GM23338 (cell line): ENCODE results near the gene S100A1. TPM values are rescaled to one million over a fixed set of nuclear protein-coding genes. Genes with fewer than 3 reads are reported as not detected.

Experiments used
- ATAC-seq: fragments of 200-7000 bp; cut with Tn5 transposase; 3 replicates; pipeline ENCODE4 v1.9.1; 2020
- DNase-seq: peaks from one replicate; pipeline ENCODE4 v3.0.0-alpha.2; 2015; ENCODE audit warnings: low spot score
- H2AFZ ChIP-seq: fragments of 200-600 bp; sonication (generic); 2 replicates; pipeline ENCODE4 v1.8.0; 2016; ENCODE audit warnings: antibody characterized with exemption, mild to moderate bottlenecking, moderate library complexity
- H3F3A ChIP-seq: fragments of 200-600 bp; sonication (generic); replicated peaks from 2 replicates; pipeline ENCODE4 v1.8.0; 2017; ENCODE audit warnings: antibody characterized with exemption, mixed run types, low read depth
- H3K27ac ChIP-seq: fragments of 200-600 bp; sonication (generic); 2 replicates; pipeline ENCODE4 v1.6.1; 2016; ENCODE audit warnings: low read depth
- H3K27me3 ChIP-seq: fragments of 200-600 bp; sonication (generic); 2 replicates; pipeline ENCODE4 v1.8.0; 2016; ENCODE audit warnings: mild to moderate bottlenecking, mixed run types, moderate library complexity; ENCODE audit not compliant: insufficient read depth
- H3K36me3 ChIP-seq: fragments of 200-600 bp; sonication (generic); 2 replicates; pipeline ENCODE4 v1.8.0; 2016; ENCODE audit warnings: mild to moderate bottlenecking; ENCODE audit not compliant: insufficient read depth
- H3K4me1 ChIP-seq: fragments of 200-600 bp; sonication (generic); 2 replicates; pipeline ENCODE4 v1.8.0; 2016; ENCODE audit warnings: mild to moderate bottlenecking, moderate library complexity; ENCODE audit not compliant: insufficient read depth
- H3K4me2 ChIP-seq: fragments of 200-600 bp; sonication (generic); 2 replicates; pipeline ENCODE4 v1.7.1; 2017; ENCODE audit warnings: mixed run types
- H3K4me3 ChIP-seq: fragments of 200-600 bp; sonication (generic); 2 replicates; pipeline ENCODE4 v1.6.1; 2016; ENCODE audit warnings: mixed run types
- H3K79me2 ChIP-seq: fragments of 200-600 bp; sonication (generic); replicated peaks from 2 replicates; pipeline ENCODE4 v1.8.0; 2017; ENCODE audit warnings: mild to moderate bottlenecking; ENCODE audit not compliant: insufficient read depth
- H3K9me2 ChIP-seq: fragments of 200-600 bp; sonication (generic); 2 replicates; pipeline ENCODE4 v1.8.0; 2017; ENCODE audit not compliant: insufficient read depth
- H4K20me1 ChIP-seq: fragments of 200-600 bp; sonication (generic); replicated peaks from 2 replicates; pipeline ENCODE4 v1.8.0; 2017; ENCODE audit warnings: mild to moderate bottlenecking; ENCODE audit not compliant: insufficient read depth
- H3K27ac Mint-ChIP-seq: 2 replicates; pipeline ENCODE4 v1.8.0; 2020; ENCODE audit warnings: inconsistent platforms, mild to moderate bottlenecking, moderate library complexity, mixed read lengths
- H3K27me3 Mint-ChIP-seq: 3 replicates; pipeline ENCODE4 v1.8.0; 2022; ENCODE audit warnings: low read depth, mild to moderate bottlenecking, moderate library complexity, mixed read lengths, inconsistent platforms; ENCODE audit not compliant: insufficient read depth, poor library complexity
- H3K36me3 Mint-ChIP-seq: 3 replicates; pipeline ENCODE4 v1.8.0; 2021; ENCODE audit warnings: low read depth, mild to moderate bottlenecking, inconsistent platforms, moderate library complexity, mixed read lengths
- H3K4me1 Mint-ChIP-seq: 3 replicates; pipeline ENCODE4 v1.8.0; 2020; ENCODE audit warnings: mild to moderate bottlenecking, inconsistent platforms, mixed read lengths
- H3K4me3 Mint-ChIP-seq: 3 replicates; pipeline ENCODE4 v1.8.0; 2021; ENCODE audit warnings: moderate library complexity, mild to moderate bottlenecking, inconsistent platforms, mixed read lengths
- H3K9me3 Mint-ChIP-seq: 3 replicates; pipeline ENCODE4 v1.8.0; 2020; ENCODE audit warnings: moderate library complexity, mild to moderate bottlenecking, inconsistent platforms, mixed read lengths
- CREB1 ChIP-seq: fragments of 250-450 bp; sonication (Bioruptor Pico); IDR thresholded peaks from 2 replicates; pipeline ENCODE4 v1.5.0; 2020; ENCODE audit warnings: low read depth, mild to moderate bottlenecking, moderate library complexity
- CTCF ChIP-seq, 2 experiments: fragments of 200-600 bp in 1 of 2; sonication (generic) in 1 of 2; conservative IDR thresholded peaks; 2 replicates each; pipeline versions ENCODE4 v1.5.1 to v1.6.1; 2016 to 2017; ENCODE audit warnings: antibody characterized with exemption in 2 of 2, low read depth in 2 of 2, mild to moderate bottlenecking in 2 of 2, moderate library complexity in 1 of 2
- EZH2 ChIP-seq: fragments of 200-600 bp; sonication (generic); IDR thresholded peaks from one replicate; pipeline ENCODE4 v1.8.0; 2017; ENCODE audit warnings: antibody characterized with exemption, mild to moderate bottlenecking, low read depth; ENCODE audit not compliant: unreplicated experiment
- EZH2phosphoT487 ChIP-seq: fragments of 200-600 bp; sonication (generic); IDR thresholded peaks from one replicate; pipeline ENCODE4 v1.8.1; 2018; ENCODE audit warnings: antibody characterized with exemption; ENCODE audit not compliant: unreplicated experiment
- JUNB ChIP-seq: IDR thresholded peaks from one replicate; pipeline ENCODE4 v1.6.1; 2016; ENCODE audit warnings: antibody characterized with exemption; ENCODE audit not compliant: unreplicated experiment
- NANOG ChIP-seq: IDR thresholded peaks from 2 replicates; pipeline ENCODE4 v1.6.1; 2016; ENCODE audit warnings: antibody characterized with exemption, borderline replicate concordance
- POLR2AphosphoS5 ChIP-seq: IDR thresholded peaks from 2 replicates; pipeline ENCODE4 v1.6.1; 2016; ENCODE audit warnings: antibody characterized with exemption, low read depth
- STAT1 ChIP-seq: IDR thresholded peaks from one replicate; pipeline ENCODE4 v1.6.1; 2016; ENCODE audit warnings: antibody characterized with exemption; ENCODE audit not compliant: unreplicated experiment
- ZNF114 ChIP-seq: fragments of 250-450 bp; sonication (Bioruptor Pico); IDR thresholded peaks from 2 replicates; pipeline ENCODE4 v1.5.0; 2020; ENCODE audit warnings: mild to moderate bottlenecking, moderate library complexity
- ZNF331 ChIP-seq: fragments of 250-450 bp; sonication (Bioruptor Pico); IDR thresholded peaks from 2 replicates; pipeline ENCODE4 v1.5.0; 2020; ENCODE audit warnings: low read depth, mild to moderate bottlenecking, moderate library complexity
- polyA plus RNA-seq: library from polyadenylated mRNA; unstranded; fragments of >200 nt; fragmentation: Nextera tagmentation; extraction: Ambion mirVana; gene quantifications from 2 replicates; pipeline ENCODE4 v1.2.1, GENCODE V29; 2016
- total RNA-seq: library from RNA; depleted of rRNA; stranded (reverse); fragments of >200 nt; shearing (Covaris generic); gene quantifications from 2 replicates; pipeline ENCODE4 v1.2.3, GENCODE V29; 2014
- TF ChIP-seq, protein P1 (sequence below): IDR thresholded peaks from one replicate; pipeline ENCODE4 v1.6.1; 2018; ENCODE audit warnings: antibody characterized with exemption; ENCODE audit not compliant: unreplicated experiment
- TF ChIP-seq, protein P2 (sequence below): fragments of 250-450 bp; sonication (Bioruptor Pico); IDR thresholded peaks from 2 replicates; pipeline ENCODE4 v1.5.0; 2020; ENCODE audit warnings: mild to moderate bottlenecking, moderate library complexity
- TF ChIP-seq, protein P3 (sequence below): IDR thresholded peaks from 2 replicates; pipeline ENCODE4 v1.6.1; 2016; ENCODE audit warnings: antibody characterized with exemption

S100A1 gene
- total and polyA plus RNA-seq, 2 experiments from 2014 or later, result 0.13 to 0.66 TPM

GRCh38 chr1:153630384-153630783 is 2.1 kb downstream of the S100A1 start:
- H3K27ac ChIP-seq, result no peak overlapping the region
- no peak for TF ChIP-seq NANOG
- no peak for TF ChIP-seq EZH2
- no peak for TF ChIP-seq CREB1 (CRISPR knock-in tag)
- TF ChIP-seq EZH2phosphoT487, result no peak
- no peak for TF ChIP-seq JUNB
- TF ChIP-seq STAT1, result no peak
- TF ChIP-seq, protein P1, sequence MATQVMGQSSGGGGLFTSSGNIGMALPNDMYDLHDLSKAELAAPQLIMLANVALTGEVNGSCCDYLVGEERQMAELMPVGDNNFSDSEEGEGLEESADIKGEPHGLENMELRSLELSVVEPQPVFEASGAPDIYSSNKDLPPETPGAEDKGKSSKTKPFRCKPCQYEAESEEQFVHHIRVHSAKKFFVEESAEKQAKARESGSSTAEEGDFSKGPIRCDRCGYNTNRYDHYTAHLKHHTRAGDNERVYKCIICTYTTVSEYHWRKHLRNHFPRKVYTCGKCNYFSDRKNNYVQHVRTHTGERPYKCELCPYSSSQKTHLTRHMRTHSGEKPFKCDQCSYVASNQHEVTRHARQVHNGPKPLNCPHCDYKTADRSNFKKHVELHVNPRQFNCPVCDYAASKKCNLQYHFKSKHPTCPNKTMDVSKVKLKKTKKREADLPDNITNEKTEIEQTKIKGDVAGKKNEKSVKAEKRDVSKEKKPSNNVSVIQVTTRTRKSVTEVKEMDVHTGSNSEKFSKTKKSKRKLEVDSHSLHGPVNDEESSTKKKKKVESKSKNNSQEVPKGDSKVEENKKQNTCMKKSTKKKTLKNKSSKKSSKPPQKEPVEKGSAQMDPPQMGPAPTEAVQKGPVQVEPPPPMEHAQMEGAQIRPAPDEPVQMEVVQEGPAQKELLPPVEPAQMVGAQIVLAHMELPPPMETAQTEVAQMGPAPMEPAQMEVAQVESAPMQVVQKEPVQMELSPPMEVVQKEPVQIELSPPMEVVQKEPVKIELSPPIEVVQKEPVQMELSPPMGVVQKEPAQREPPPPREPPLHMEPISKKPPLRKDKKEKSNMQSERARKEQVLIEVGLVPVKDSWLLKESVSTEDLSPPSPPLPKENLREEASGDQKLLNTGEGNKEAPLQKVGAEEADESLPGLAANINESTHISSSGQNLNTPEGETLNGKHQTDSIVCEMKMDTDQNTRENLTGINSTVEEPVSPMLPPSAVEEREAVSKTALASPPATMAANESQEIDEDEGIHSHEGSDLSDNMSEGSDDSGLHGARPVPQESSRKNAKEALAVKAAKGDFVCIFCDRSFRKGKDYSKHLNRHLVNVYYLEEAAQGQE, result no peak
- no peak for TF ChIP-seq POLR2AphosphoS5
- TF ChIP-seq ZNF114 (CRISPR knock-in tag), result no peak
- no peak for TF ChIP-seq ZNF331 (CRISPR knock-in tag)
- TF ChIP-seq, protein P2, sequence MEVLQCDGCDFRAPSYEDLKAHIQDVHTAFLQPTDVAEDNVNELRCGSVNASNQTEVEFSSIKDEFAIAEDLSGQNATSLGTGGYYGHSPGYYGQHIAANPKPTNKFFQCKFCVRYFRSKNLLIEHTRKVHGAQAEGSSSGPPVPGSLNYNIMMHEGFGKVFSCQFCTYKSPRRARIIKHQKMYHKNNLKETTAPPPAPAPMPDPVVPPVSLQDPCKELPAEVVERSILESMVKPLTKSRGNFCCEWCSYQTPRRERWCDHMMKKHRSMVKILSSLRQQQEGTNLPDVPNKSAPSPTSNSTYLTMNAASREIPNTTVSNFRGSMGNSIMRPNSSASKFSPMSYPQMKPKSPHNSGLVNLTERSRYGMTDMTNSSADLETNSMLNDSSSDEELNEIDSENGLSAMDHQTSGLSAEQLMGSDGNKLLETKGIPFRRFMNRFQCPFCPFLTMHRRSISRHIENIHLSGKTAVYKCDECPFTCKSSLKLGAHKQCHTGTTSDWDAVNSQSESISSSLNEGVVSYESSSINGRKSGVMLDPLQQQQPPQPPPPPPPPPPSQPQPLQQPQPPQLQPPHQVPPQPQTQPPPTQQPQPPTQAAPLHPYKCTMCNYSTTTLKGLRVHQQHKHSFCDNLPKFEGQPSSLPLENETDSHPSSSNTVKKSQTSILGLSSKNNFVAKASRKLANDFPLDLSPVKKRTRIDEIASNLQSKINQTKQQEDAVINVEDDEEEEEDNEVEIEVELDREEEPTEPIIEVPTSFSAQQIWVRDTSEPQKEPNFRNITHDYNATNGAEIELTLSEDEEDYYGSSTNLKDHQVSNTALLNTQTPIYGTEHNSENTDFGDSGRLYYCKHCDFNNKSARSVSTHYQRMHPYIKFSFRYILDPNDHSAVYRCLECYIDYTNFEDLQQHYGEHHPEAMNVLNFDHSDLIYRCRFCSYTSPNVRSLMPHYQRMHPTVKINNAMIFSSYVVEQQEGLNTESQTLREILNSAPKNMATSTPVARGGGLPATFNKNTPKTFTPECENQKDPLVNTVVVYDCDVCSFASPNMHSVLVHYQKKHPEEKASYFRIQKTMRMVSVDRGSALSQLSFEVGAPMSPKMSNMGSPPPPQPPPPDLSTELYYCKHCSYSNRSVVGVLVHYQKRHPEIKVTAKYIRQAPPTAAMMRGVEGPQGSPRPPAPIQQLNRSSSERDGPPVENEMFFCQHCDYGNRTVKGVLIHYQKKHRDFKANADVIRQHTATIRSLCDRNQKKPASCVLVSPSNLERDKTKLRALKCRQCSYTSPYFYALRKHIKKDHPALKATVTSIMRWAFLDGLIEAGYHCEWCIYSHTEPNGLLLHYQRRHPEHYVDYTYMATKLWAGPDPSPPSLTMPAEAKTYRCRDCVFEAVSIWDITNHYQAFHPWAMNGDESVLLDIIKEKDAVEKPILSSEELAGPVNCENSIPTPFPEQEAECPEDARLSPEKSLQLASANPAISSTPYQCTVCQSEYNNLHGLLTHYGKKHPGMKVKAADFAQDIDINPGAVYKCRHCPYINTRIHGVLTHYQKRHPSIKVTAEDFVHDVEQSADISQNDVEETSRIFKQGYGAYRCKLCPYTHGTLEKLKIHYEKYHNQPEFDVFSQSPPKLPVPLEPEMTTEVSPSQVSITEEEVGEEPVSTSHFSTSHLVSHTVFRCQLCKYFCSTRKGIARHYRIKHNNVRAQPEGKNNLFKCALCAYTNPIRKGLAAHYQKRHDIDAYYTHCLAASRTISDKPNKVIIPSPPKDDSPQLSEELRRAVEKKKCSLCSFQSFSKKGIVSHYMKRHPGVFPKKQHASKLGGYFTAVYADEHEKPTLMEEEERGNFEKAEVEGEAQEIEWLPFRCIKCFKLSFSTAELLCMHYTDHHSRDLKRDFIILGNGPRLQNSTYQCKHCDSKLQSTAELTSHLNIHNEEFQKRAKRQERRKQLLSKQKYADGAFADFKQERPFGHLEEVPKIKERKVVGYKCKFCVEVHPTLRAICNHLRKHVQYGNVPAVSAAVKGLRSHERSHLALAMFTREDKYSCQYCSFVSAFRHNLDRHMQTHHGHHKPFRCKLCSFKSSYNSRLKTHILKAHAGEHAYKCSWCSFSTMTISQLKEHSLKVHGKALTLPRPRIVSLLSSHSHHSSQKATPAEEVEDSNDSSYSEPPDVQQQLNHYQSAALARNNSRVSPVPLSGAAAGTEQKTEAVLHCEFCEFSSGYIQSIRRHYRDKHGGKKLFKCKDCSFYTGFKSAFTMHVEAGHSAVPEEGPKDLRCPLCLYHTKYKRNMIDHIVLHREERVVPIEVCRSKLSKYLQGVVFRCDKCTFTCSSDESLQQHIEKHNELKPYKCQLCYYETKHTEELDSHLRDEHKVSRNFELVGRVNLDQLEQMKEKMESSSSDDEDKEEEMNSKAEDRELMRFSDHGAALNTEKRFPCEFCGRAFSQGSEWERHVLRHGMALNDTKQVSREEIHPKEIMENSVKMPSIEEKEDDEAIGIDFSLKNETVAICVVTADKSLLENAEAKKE (CRISPR knock-in tag), result no peak
- no peak for TF ChIP-seq CTCF (conservative IDR thresholded peaks at IDR 0.05; ENCODE audit: low read depth in 2 of 2)
- TF ChIP-seq, protein P3, sequence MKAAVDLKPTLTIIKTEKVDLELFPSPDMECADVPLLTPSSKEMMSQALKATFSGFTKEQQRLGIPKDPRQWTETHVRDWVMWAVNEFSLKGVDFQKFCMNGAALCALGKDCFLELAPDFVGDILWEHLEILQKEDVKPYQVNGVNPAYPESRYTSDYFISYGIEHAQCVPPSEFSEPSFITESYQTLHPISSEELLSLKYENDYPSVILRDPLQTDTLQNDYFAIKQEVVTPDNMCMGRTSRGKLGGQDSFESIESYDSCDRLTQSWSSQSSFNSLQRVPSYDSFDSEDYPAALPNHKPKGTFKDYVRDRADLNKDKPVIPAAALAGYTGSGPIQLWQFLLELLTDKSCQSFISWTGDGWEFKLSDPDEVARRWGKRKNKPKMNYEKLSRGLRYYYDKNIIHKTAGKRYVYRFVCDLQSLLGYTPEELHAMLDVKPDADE, result no peak
- peaks cover 11% of the 10 kb centered on the region for H3K79me2 ChIP-seq
- no peaks in the 10 kb centered on the region for H3K36me3 ChIP-seq
- H2AFZ ChIP-seq, result no peak overlapping the region
- no peak for DNase-seq
- Mint-ChIP-seq H3K27me3 (peaks cover 20% of the 10 kb centered on the region), H3K4me1 (peaks cover 47% of the 10 kb centered on the region), H3K4me3 (no peak overlapping the region), H3K9me3 (no peaks in the 10 kb centered on the region), H3K36me3 (peaks cover 26% of the 10 kb centered on the region), H3K27ac (no peak overlapping the region)
- no peaks in the 10 kb centered on the region for H3K27me3 ChIP-seq
- peaks cover 8% of the 10 kb centered on the region; the same call in 1 of the 2 replicates for H3F3A ChIP-seq
- 0 out of 2 replicates have a peak, but pooled peaks cover 3% of the 10 kb centered on the region for H3K9me2 ChIP-seq
- H4K20me1 ChIP-seq, result no peaks in the 10 kb centered on the region
- no peak for ATAC-seq
- H3K4me3 ChIP-seq, result no peak overlapping the region
- no peak overlapping the region for H3K4me2 ChIP-seq
- peaks cover 15% of the 10 kb centered on the region; the same call in 1 of the 2 replicates for H3K4me1 ChIP-seq
